Inflammatory macrophage treated with lipopolysaccharide for 4 hours (primary cell): ENCODE measurements around the gene UVRAG.

Source experiments
- DNase-seq: peaks from one replicate; pipeline ENCODE4 v3.0.0-alpha.2; 2020

The UVRAG gene

DNA sequence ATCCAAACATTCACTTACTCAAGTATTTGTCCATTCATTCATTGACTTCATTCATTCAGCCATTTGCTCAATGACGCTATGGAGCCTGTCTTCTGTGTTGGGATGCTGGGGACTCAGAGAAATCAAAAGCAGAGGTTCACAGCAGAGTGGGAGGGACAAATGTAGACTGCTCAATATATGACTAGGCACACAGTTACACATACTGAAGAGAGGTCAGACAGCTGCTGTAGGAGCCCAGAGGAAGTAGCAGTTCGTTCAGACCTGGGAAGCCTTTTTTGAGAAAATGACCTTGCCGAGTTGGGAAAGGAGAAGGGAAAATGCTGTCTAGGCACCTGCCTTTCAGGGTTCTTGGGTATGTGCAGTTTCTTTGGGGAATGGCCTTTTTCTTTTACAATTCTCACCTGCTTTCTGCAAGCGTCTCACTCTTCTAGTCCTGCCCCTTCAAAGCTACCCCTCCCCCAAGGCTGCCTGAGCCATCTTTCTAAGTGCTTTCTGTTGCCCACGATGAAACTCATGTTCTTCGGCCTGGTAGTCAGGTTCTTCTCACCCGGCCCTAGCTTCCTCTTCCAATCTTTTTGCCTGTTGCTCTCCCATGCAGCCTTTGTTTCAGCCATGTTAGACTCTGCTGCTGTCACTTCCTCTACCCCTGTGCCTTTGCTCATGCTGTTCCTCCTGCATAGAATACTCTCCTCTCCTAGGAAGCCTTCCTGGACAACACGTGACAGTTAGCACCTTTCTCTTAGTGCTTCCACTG lies 4.2 kb upstream of the UVRAG start:
- DNase-seq, result peak; percentile 82

GRCh38 chr11:75811485-75811884 lies 3.5 kb upstream of the UVRAG start:
- DNase-seq, result no peak

DNA sequence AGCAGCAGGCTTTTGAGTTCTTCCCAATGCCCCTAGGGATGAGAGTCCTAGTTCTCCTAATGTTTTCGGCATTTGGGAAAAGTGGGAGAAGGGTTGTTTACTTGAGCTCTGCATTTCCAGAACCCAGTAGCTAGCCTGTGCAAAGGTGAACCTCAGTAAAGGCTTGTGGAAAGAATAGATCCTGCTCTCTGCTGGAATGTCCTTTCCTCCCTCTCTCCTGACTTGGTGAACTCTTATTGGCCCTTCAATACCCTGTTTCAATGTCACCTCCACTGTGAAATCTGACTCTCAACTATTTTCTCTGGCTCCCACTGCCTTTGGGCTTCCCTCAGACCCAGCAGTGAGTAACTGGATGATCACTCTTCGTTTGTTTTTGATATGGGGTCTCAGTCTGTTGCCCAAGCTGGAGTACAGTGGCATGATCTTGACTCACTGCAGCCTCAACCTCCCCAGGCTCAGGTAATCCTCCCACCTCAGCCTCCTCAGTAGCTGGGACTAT lies 2.4 kb upstream of the UVRAG start:
- DNase-seq, result no peak

- DNase-seq, result no peak
Observed at GRCh38 chr11:75813124-75813523, 1.9 kb upstream of the UVRAG start.

DNA sequence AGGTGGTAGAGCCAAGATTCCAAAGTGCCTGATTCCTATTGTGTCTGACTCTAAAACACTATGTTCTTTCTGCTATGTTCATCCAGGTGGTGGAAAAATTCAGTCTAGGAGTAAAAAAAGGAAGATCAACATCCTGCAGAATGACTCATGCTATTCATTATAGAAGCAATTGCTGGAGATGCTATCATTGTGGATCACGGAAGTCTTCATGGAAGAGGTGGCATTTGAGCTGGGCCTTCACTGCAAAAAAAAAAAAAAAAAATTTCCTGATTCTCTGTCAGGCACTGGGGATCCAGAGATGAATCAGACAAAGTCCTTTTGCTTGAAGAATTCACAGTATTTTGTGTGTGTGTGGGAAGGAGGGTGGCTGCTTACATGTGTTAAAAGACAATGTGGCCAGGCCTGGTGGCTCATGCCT lies 1.4 kb upstream of the UVRAG start:
- no peak for DNase-seq

- no peak for DNase-seq
Observed at GRCh38 chr11:75814363-75814676, 690 bp upstream of the UVRAG start.

GRCh38 chr11:75815345-75816168 lies 547 bp downstream of the UVRAG start:
- no peak for DNase-seq

GRCh38 chr11:75816561-75817239 lies 1.7 kb downstream of the UVRAG start:
- DNase-seq, result peak; percentile 32

GRCh38 chr11:75820645-75821044 lies 5.6 kb downstream of the UVRAG start:
- peak; percentile 49 for DNase-seq

DNA sequence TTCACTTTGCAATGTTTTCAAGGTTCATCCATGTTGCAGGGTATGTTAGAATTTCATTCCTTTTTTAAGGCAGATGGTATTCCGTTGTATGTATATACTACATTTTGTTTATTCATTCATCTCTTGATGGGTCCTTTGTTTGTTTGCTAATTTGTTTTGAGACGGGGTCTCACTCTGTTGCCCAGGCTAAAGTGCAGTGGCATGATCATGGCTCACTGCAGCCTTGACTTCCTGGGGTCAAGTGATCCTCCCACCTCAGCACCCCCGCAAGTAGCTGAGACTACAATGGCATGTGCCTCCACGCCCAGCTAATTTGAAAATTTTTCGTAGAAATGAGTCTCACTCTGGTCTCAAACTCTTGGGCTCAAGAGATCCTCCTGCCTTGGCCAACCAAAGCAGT lies 6.2 kb downstream of the UVRAG start:
- DNase-seq, result no peak

- DNase-seq, result no peak
Observed at GRCh38 chr11:75822541-75822940, 7.5 kb downstream of the UVRAG start.

DNA sequence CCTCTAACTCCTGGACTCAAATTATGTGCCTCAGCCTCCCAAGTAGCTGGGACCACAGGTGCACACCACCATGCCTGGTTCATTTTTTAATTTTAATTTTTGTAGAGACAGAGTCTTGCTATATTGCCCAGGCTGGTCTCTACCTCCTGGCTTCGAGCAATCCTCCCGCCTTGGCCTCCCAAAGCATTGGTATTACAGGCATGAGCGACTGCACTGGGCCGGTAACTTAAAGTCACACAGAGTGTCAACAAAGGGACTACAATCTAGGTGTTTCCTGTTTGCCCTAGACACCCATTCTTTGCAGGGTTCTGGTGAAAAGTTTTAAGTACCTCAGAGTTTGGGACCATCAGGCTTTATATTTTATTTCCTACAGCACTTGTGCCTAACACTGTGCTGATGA lies 8.4 kb downstream of the UVRAG start:
- DNase-seq, result no peak

GRCh38 chr11:75823946-75824345 lies 8.9 kb downstream of the UVRAG start:
- no peak for DNase-seq

GRCh38 chr11:75826461-75827230 lies 11.6 kb downstream of the UVRAG start:
- DNase-seq, result peak; percentile 97

GRCh38 chr11:75827562-75827961 lies 12.6 kb downstream of the UVRAG start:
- no peak for DNase-seq

GRCh38 chr11:75831915-75832502 lies 17.0 kb downstream of the UVRAG start:
- DNase-seq, result no peak

- no peak for DNase-seq
Observed at GRCh38 chr11:75834728-75835127, 19.7 kb downstream of the UVRAG start.

DNA sequence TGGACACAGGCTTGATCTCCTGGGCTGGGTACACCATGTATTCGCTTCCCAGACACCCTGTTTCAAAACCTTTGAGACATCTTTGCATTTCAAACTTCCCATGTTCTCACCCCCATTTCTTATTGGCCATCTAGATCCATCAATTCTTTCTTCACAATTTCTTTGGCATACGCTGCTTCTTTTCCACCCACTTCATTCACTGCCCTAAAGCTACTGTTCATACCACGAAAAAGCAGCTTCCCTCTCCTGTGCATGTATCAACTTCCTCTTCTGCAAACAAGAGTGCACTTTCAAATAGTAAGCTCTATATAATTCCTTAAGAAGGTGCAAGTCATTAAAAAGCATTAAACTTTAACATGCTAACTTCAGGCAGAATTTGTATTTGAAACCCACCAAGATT lies 21.4 kb downstream of the UVRAG start:
- DNase-seq, result peak; percentile 61

GRCh38 chr11:75839851-75840250 lies 24.8 kb downstream of the UVRAG start:
- DNase-seq, result no peak

DNA sequence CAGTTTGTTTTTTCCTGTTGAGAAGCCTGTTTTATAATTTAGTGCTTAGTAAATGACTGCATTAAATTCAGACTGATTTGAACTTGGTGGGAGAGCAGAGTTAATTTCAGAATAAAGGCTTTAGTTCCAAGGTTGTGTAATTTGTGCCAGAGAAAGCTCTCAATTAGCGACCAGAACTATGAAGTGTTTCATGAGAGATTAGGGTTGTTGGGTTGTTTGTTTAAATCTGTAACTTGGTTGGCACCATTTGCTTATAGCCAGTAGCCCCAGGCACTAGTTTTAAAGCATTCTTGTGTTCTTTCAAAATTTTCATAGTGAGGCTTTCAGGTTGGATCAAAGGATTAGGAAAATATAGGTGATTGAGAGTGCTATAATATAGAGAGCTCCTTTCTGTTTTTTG lies 25.5 kb downstream of the UVRAG start:
- DNase-seq, result no peak

DNA sequence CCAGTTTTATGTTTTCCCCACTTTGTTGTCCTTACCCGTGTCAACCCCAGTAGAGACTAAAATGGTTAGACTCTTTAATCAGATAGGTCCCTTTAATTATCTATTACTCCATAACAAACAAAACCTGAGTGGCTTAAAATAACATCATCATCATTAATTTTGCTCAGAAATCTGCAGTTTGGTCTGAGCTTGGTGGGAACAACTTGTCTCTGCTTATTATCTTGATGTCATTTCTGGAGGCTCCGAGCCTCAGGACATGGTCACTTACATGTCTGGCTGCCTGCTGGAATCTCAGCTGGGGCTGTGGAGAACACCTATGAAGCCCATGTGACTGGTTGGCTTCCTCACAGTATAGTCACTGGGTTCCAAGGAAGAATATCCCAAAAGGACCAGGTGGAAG lies 26.7 kb downstream of the UVRAG start:
- no peak for DNase-seq

DNA sequence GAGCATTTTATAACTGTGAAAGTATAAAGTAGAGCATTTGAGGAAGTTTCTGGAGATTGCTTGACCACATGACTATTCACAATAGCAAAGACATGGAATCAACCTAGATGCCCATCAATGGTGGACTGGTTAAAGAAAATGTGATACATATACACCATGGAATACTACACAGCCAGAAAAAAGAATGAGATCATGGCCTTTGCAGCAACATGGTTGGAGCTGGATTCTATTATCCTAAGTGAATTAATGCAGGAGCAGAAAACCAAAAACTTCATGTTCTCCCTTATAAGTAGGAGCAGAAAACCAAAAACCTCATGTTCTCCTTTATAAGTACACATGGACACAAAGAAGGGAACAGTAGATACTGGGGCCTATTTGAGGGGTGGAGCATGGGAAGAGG lies 30.3 kb downstream of the UVRAG start:
- DNase-seq, result peak; percentile 25

DNA sequence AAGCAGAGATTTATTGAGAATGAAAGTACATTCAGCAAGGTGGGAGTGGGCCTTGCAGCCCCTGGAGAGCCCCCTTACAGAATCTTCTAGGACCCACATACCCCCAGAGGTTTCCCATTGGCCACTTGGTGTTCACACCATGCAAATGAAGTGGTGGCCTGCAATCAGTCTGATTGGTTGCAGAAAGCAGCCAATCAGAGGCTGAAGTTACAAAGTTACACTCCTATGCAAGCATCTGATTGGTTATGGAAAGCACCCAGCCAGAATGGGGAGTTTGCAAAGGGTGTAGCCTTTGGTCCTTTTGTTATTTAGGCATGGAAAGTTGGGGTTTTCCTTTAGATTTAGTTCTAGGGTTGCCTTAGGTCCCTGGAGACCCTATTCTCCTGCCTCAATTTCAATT lies 34.9 kb downstream of the UVRAG start:
- no peak for DNase-seq
